HG02571 (cell line): ENCODE data around the gene SMAD6.
"Not testable (repeated sequence)": the region's sequence is repeated elsewhere in the genome, so short reads cannot be mapped to it uniquely, and the experiment has no call there.

Source experiments
- ATAC-seq: cut with Tn5 transposase; IDR thresholded peaks from one replicate; pipeline ENCODE4 v1.9.1; 2021; ENCODE audit warnings: mild to moderate bottlenecking, moderate library complexity; ENCODE audit not compliant: unreplicated experiment

Gene SMAD6

DNA sequence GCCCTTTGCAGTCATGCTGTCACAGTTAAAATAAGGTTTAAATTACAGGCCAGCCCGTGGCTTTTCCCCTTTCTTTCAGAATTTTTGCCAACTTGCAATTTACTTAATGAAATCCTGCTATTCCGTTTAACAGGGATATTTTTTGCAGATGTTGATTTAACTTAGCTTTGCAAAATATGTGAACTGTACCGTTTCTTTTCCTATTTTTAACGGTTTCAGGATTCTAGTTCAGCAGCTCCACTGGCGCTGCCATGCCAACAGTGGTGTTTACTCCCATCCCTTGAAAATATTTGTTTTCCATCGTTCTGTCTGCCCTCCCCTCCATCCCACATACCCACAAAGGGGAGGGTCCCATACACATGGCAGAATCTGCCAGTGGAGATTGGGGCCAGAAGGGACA lies 54.3 kb downstream of the SMAD6 start:
- no peak for ATAC-seq

DNA sequence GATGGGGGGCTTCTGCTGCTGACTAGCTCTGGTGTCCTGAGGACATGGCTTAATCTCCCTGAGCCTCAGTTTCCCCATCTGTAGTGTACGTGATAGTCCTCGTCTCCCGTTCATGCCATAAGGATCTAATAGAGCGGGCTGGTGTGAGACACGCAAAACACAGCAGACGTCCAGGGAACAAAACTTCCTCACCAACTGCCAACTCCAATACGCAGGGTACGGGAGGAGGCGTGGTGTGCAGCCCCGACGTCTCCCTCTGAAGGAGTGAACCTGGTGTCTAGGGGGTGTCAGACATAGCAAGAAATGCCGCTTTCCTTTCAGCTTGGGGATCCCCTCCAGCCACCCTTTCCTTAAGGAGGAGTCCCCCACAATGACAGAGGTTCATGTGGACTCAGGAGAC lies 55.0 kb downstream of the SMAD6 start:
- no peak for ATAC-seq

GRCh38 chr15:66757521-66757920 lies 55.5 kb downstream of the SMAD6 start:
- no peak for ATAC-seq

GRCh38 chr15:66758217-66758616 lies 56.2 kb downstream of the SMAD6 start:
- not testable (repeated sequence) for ATAC-seq

GRCh38 chr15:66758844-66759243 lies 56.8 kb downstream of the SMAD6 start:
- no peak for ATAC-seq

DNA sequence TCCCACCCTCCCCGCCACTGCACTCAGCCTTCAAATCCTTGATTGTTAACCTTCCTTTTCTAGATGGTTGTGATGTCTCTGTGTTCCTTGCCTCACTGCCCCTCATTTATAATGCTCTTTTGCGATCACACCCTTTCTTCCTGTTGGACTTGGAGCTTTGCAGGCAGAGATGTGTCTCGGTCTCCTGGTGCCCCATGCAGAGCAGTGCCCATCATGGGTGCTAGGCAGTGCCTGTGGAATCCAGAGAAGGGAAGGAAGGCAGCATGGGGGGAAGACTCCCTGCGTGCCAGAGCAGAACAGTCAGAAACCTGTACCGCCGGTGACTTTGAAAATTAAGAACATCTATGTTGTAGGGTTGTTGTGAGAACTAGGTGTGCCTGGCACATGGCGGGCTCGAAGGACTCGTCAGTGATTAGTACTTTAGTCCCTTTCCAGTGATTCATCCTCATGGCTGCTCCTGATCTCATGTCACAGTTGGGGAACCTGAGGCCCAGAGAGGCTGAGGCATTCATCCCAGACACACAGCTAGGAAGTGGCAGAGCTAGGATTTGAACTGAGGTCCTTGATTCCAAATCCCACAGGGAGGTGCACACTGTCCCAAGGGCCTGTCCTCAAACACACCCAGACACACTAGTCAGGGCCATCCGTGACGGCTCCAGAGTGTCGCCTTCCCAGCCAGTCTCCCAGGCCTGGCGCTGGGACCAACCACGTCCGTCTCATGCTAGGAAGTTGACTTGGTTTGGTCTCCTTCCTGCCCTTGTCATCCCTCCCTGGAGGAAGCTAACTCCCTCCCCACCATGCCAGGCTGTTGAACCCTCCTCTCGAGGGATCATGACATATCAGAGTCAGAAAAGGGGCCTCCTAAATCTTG lies 58.3 kb downstream of the SMAD6 start:
- no peak for ATAC-seq

- no peak for ATAC-seq
Observed at GRCh38 chr15:66760968-66761725, 59.1 kb downstream of the SMAD6 start.

- ATAC-seq = no peak
Observed at GRCh38 chr15:66761726-66762595, 59.9 kb downstream of the SMAD6 start.

DNA sequence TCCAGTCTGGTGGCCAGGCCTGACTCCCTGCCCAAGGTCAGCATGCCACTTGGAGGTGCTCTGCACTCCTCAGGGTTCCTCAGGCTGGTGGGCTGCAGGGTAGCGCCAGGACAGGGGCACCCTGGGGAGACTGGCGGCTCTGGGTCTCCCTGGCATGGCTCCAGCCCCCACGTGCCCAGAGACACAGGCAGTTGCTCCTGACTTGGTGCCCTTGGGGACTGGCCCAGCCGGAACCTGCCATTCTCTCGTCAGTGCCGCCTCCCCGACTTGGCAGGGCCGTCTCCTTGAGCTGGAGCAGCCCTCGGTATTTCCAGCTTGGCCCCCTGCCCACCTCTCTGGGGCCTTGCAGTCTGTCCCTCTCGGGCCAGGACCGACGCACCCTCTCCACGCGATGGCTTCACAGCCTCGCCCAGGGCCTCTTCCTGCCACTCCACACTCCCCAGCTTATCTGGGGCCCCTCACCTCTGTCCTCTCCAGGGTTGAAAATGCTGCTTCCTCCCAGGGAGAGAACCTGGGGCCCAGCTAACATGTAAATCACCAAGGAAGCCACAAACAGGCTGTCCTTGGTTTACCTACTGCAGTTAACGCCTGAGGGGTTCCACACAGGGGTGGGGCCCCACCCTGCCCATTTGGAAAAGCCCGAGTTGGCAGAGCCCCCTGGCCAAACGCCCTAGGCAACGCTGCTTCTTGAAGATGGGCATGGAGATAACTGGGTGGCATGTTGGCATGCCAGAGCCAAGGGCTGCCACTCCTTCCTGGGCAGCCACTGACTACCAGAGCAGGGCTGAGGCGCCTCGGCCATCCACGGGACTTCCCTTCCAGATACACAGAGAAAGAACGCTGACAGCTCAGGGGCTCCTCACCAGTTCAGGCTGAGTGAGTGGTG lies 61.4 kb downstream of the SMAD6 start:
- ATAC-seq = no peak

GRCh38 chr15:66764072-66764786 lies 62.2 kb downstream of the SMAD6 start:
- no peak for ATAC-seq

DNA sequence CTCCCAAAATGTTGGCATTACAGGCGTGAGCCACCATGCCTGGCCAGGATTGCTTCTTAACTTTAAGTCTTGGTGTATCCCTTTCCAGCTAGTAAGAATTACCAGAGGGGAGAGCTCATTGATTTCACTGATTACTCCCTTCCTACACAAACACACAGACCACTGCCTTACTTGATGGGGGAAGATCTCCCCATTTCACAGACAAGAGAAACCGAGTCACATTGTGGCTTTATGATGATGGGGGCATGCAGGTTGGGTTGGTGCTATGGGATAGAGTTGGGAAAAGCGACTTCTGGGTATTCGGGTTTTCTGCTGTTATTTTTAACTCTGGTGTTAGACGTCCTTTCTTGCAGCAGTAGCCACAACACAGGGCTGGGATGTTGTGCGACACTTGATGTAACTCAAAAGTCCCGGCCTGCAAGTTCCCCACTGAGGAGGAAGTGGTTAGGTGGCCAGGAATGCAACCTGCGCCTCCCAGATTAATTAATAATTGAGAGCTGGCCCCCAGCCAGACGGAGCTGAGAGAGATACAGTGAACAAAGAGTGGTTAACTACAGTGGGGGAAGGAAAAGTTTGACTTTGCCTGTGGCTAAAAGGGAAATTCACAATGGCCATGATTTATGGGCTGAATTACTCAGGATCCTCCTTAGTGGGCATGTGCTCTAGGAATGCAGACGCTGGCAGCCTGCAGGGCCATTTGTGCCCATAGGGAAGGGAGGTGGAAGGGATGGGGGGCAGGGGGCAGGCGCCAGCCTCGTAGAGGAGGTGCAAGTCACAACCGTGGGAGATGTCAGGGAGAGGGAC lies 63.6 kb downstream of the SMAD6 start:
- ATAC-seq = no peak

GRCh38 chr15:66766282-66767230 lies 64.5 kb downstream of the SMAD6 start:
- no peak for ATAC-seq

- ATAC-seq = no peak
Observed at GRCh38 chr15:66767240-66767659, 65.2 kb downstream of the SMAD6 start.

DNA sequence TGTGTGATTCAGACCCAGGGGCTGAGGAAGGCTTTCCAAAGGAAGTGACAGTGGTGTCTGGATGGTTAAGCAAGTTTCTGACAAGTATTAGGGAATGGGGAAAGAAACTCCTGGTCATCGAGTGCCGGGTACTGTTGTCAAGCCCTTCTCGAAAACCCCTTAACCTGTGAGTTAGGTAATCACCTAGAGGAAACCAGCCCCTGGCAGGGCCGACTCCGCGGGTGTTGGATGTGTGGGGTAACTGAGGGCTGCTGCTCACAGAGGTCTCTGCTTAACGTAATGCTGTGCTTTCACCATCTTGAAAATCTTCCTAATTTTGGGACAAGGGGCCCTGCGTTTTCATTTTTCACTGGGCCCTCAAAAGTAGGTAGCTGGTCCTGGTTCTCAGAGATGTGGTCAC lies 67.0 kb downstream of the SMAD6 start:
- no peak for ATAC-seq

DNA sequence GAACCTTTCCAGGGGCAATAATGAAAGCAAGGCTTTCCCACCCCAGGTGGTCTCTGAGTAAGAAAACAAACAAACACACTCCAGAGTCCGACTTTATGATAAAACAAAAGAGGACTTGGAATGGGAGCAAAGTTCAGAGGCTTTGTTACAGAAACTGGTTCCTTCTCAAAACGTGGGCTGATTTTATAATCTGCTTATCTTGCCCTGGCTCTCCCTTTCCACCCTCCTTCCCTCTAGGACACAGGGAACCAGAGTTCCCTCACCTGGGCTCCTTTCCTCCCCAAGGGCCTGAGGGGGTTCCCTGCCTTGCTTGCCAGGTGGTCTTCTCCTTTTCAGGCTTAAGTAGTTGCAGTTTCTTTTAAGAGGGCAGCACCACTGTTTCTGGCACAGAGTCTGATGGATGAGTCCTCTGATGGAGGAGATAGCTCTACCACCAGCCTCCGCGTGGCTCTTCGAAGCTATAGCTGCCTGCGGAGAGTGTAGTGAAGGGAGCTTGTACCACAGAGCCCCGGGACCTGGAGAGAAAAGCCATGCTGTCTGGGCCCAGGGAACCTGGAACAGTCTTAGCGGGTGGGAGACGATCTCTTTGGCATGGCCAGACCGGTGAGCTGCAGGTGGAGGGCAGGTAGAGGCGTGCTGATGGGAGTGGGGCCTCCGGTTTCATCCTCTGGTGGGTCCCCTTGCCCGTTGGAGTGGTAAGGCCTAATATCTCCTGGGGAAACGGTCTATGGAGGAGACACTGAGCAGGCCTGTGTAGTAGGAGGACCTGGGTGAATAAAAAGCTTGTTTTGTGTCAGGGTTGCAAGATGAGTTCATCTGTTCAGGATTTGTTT lies 68.7 kb downstream of the SMAD6 start:
- ATAC-seq = no peak

- ATAC-seq = no peak
Observed at GRCh38 chr15:66771351-66771650, 69.3 kb downstream of the SMAD6 start.

GRCh38 chr15:66772604-66773128 lies 70.6 kb downstream of the SMAD6 start:
- ATAC-seq = no peak
